ENCODE data around the gene TEF.

Gene TEF

GRCh38 chr22:41406410-41406809, 24.7 kb downstream of the TEF start:
- no peak overlapping the region for H3K4me3 ChIP-seq (ENCODE audit: low read length)
- TF ChIP-seq CTCF (conservative IDR thresholded peaks at IDR 0.05; ENCODE audit: low read length), result no peak
- no peak for DNase-seq (ENCODE audit: low read depth)

- H3K4me3 ChIP-seq (ENCODE audit: low read length), result no peak overlapping the region
- TF ChIP-seq CTCF (conservative IDR thresholded peaks at IDR 0.05; ENCODE audit: low read length), result no peak
- no peak for DNase-seq (ENCODE audit: low read depth)
Measured at GRCh38 chr22:41407433-41407832, 25.7 kb downstream of the TEF start.

GRCh38 chr22:41408665-41409064, 26.9 kb downstream of the TEF start:
- DNase-seq (ENCODE audit: low read depth), result no peak
- H3K4me3 ChIP-seq (ENCODE audit: low read length), result no peak overlapping the region
- TF ChIP-seq CTCF (conservative IDR thresholded peaks at IDR 0.05; ENCODE audit: low read length), result no peak

- DNase-seq (ENCODE audit: low read depth), result no peak
- TF ChIP-seq CTCF (conservative IDR thresholded peaks at IDR 0.05; ENCODE audit: low read length), result no peak
- no peak overlapping the region for H3K4me3 ChIP-seq (ENCODE audit: low read length)
Measured at GRCh38 chr22:41410311-41410751, 28.6 kb downstream of the TEF start.

- no peak overlapping the region for H3K4me3 ChIP-seq (ENCODE audit: low read length)
- no peak for TF ChIP-seq CTCF (conservative IDR thresholded peaks at IDR 0.05; ENCODE audit: low read length)
- no peak for DNase-seq (ENCODE audit: low read depth)
Measured at GRCh38 chr22:41411021-41411851, 29.5 kb downstream of the TEF start.

- no peak overlapping the region for H3K4me3 ChIP-seq (ENCODE audit: low read length)
- no peak for DNase-seq (ENCODE audit: low read depth)
- no peak for TF ChIP-seq CTCF (conservative IDR thresholded peaks at IDR 0.05; ENCODE audit: low read length)
Measured at GRCh38 chr22:41415554-41415953, 33.8 kb downstream of the TEF start.
